ENCODE measurements around the gene CUX1.
"Not testable (repeated sequence)": the region's sequence is repeated elsewhere in the genome, so short reads cannot be mapped to it uniquely, and the experiment has no call there.

CUX1 gene

GRCh38 chr7:102220229-102220850 is 402.9 kb downstream of the CUX1 start:
- no peak overlapping the region for H3K27ac Mint-ChIP-seq
- H3K27me3 Mint-ChIP-seq, result no peaks in the 10 kb centered on the region
- peaks cover 8% of the 10 kb centered on the region for H3K4me1 Mint-ChIP-seq (ENCODE audit: low read depth)
- peaks cover 3% of the 10 kb centered on the region for H3K36me3 Mint-ChIP-seq
- H3K4me3 Mint-ChIP-seq, result no peak overlapping the region
- no peaks in the 10 kb centered on the region for H3K9me3 Mint-ChIP-seq (ENCODE audit: low read depth)

- Mint-ChIP-seq H3K4me3 (no peak overlapping the region), H3K36me3 (peaks cover 2% of the 10 kb centered on the region), H3K27ac (no peak overlapping the region), H3K27me3 (no peaks in the 10 kb centered on the region), H3K9me3 (ENCODE audit: low read depth) (no peaks in the 10 kb centered on the region), H3K4me1 (ENCODE audit: low read depth) (peaks cover 8% of the 10 kb centered on the region)
These were observed 403.8 kb downstream of the CUX1 start for GRCh38 chr7:102220960-102221800.

GRCh38 chr7:102221961-102222360 is 404.5 kb downstream of the CUX1 start:
- H3K4me1 Mint-ChIP-seq (ENCODE audit: low read depth), result peaks cover 8% of the 10 kb centered on the region
- no peaks in the 10 kb centered on the region for H3K9me3 Mint-ChIP-seq (ENCODE audit: low read depth)
- H3K4me3 Mint-ChIP-seq, result no peak overlapping the region
- H3K27ac Mint-ChIP-seq, result no peak overlapping the region
- no peaks in the 10 kb centered on the region for H3K36me3 Mint-ChIP-seq
- H3K27me3 Mint-ChIP-seq, result no peaks in the 10 kb centered on the region

- Mint-ChIP-seq H3K27me3 (no peaks in the 10 kb centered on the region), H3K36me3 (no peaks in the 10 kb centered on the region), H3K4me1 (ENCODE audit: low read depth) (peaks cover 8% of the 10 kb centered on the region), H3K27ac (no peak overlapping the region), H3K4me3 (no peak overlapping the region), H3K9me3 (ENCODE audit: low read depth) (no peaks in the 10 kb centered on the region)
These were observed 405.0 kb downstream of the CUX1 start for GRCh38 chr7:102222445-102222844.

- H3K4me1 Mint-ChIP-seq (ENCODE audit: low read depth), result peaks cover 8% of the 10 kb centered on the region
- no peaks in the 10 kb centered on the region for H3K27me3 Mint-ChIP-seq
- no peaks in the 10 kb centered on the region for H3K9me3 Mint-ChIP-seq (ENCODE audit: low read depth)
- H3K27ac Mint-ChIP-seq, result no peak overlapping the region
- H3K4me3 Mint-ChIP-seq, result no peak overlapping the region
- H3K36me3 Mint-ChIP-seq, result no peaks in the 10 kb centered on the region
These were observed 405.8 kb downstream of the CUX1 start for GRCh38 chr7:102223184-102223583.

- Mint-ChIP-seq H3K27me3 (no peaks in the 10 kb centered on the region), H3K9me3 (ENCODE audit: low read depth) (no peaks in the 10 kb centered on the region)
These were observed 407.6 kb downstream of the CUX1 start for GRCh38 chr7:102225025-102225424.

GRCh38 chr7:102227371-102227770 is 409.9 kb downstream of the CUX1 start:
- Mint-ChIP-seq H3K4me1 (ENCODE audit: low read depth) (peaks cover 4% of the 10 kb centered on the region), H3K27me3 (no peaks in the 10 kb centered on the region), H3K27ac (no peak overlapping the region), H3K36me3 (peaks cover under 1% of the 10 kb centered on the region), H3K9me3 (ENCODE audit: low read depth) (no peaks in the 10 kb centered on the region), H3K4me3 (no peak overlapping the region)

More at GRCh38 chr7:102225025-102225424, 407.6 kb downstream of the CUX1 start:
- Mint-ChIP-seq H3K36me3 (no peaks in the 10 kb centered on the region), H3K27ac (no peak overlapping the region), H3K4me3 (no peak overlapping the region), H3K4me1 (ENCODE audit: low read depth) (peaks cover 8% of the 10 kb centered on the region)

- no peaks in the 10 kb centered on the region for H3K4me1 Mint-ChIP-seq (ENCODE audit: low read depth)
- H3K27me3 Mint-ChIP-seq, result no peaks in the 10 kb centered on the region
- H3K9me3 Mint-ChIP-seq (ENCODE audit: low read depth), result no peaks in the 10 kb centered on the region
- no peak overlapping the region for H3K4me3 Mint-ChIP-seq
- no peak overlapping the region for H3K27ac Mint-ChIP-seq
- peaks cover 2% of the 10 kb centered on the region for H3K36me3 Mint-ChIP-seq
These were observed 411.5 kb downstream of the CUX1 start for GRCh38 chr7:102228935-102229334.

- H3K27ac Mint-ChIP-seq; H3K9me3 Mint-ChIP-seq (ENCODE audit: low read depth); H3K4me1 Mint-ChIP-seq (ENCODE audit: low read depth); H3K36me3 Mint-ChIP-seq; H3K4me3 Mint-ChIP-seq; H3K27me3 Mint-ChIP-seq: not testable (repeated sequence)
These were observed 412.7 kb downstream of the CUX1 start for GRCh38 chr7:102230162-102230561.

- Mint-ChIP-seq H3K27me3 (no peaks in the 10 kb centered on the region), H3K4me1 (ENCODE audit: low read depth) (no peaks in the 10 kb centered on the region), H3K4me3 (no peak overlapping the region), H3K9me3 (ENCODE audit: low read depth) (no peaks in the 10 kb centered on the region), H3K36me3 (peaks cover 2% of the 10 kb centered on the region), H3K27ac (no peak overlapping the region)
These were observed 413.2 kb downstream of the CUX1 start for GRCh38 chr7:102230593-102230992.

GRCh38 chr7:102232611-102233286 is 415.3 kb downstream of the CUX1 start:
- H3K36me3 Mint-ChIP-seq, result peaks cover 2% of the 10 kb centered on the region
- no peaks in the 10 kb centered on the region for H3K4me1 Mint-ChIP-seq (ENCODE audit: low read depth)
- H3K4me3 Mint-ChIP-seq, result no peak overlapping the region
- no peaks in the 10 kb centered on the region for H3K9me3 Mint-ChIP-seq (ENCODE audit: low read depth)
- H3K27me3 Mint-ChIP-seq, result no peaks in the 10 kb centered on the region
- no peak overlapping the region for H3K27ac Mint-ChIP-seq

- H3K9me3 Mint-ChIP-seq (ENCODE audit: low read depth), result no peaks in the 10 kb centered on the region
- no peaks in the 10 kb centered on the region for H3K27me3 Mint-ChIP-seq
- H3K4me3 Mint-ChIP-seq, result no peak overlapping the region
- H3K36me3 Mint-ChIP-seq, result peaks cover 2% of the 10 kb centered on the region
- no peak overlapping the region for H3K27ac Mint-ChIP-seq
- H3K4me1 Mint-ChIP-seq (ENCODE audit: low read depth), result no peaks in the 10 kb centered on the region
These were observed 416.7 kb downstream of the CUX1 start for GRCh38 chr7:102234131-102234530.

- Mint-ChIP-seq H3K27ac (no peak overlapping the region), H3K4me1 (ENCODE audit: low read depth) (no peaks in the 10 kb centered on the region), H3K36me3 (peaks cover 2% of the 10 kb centered on the region), H3K9me3 (ENCODE audit: low read depth) (no peaks in the 10 kb centered on the region), H3K4me3 (no peak overlapping the region), H3K27me3 (no peaks in the 10 kb centered on the region)
These were observed 417.6 kb downstream of the CUX1 start for GRCh38 chr7:102234801-102235550.

GRCh38 chr7:102236102-102236501 is 418.7 kb downstream of the CUX1 start:
- no peaks in the 10 kb centered on the region for H3K4me1 Mint-ChIP-seq (ENCODE audit: low read depth)
- peaks cover 2% of the 10 kb centered on the region for H3K36me3 Mint-ChIP-seq
- H3K27me3 Mint-ChIP-seq, result no peaks in the 10 kb centered on the region
- H3K27ac Mint-ChIP-seq, result no peak overlapping the region
- no peak overlapping the region for H3K4me3 Mint-ChIP-seq
- no peaks in the 10 kb centered on the region for H3K9me3 Mint-ChIP-seq (ENCODE audit: low read depth)

Data from activated naive CD8-positive, alpha-beta T cell (primary cell).